BE2C (cell line): ENCODE results near the gene EHD4.

Source experiments
- DNase-seq: peaks from one replicate; pipeline ENCODE4 v3.0.0-alpha.2; 2020
- H3K27me3 ChIP-seq: fragments of 250-450 bp; sonication (Bioruptor Pico); 2 replicates; pipeline ENCODE4 v1.5.1; 2020; ENCODE audit warnings: mild to moderate bottlenecking
- H3K36me3 ChIP-seq: fragments of 250-450 bp; sonication (Bioruptor Pico); 2 replicates; pipeline ENCODE4 v1.5.1; 2020; ENCODE audit warnings: mild to moderate bottlenecking
- H3K4me1 ChIP-seq: fragments of 250-450 bp; sonication (Bioruptor Pico); 2 replicates; pipeline ENCODE4 v1.5.1; 2020
- H3K4me3 ChIP-seq: 2 replicates; pipeline ENCODE4 v1.5.1; 2011; ENCODE audit warnings: low read depth, low read length
- H3K9me3 ChIP-seq: fragments of 250-450 bp; sonication (Bioruptor Pico); 2 replicates; pipeline ENCODE4 v1.5.1; 2020
- TF ChIP-seq, protein P1 (sequence below): IDR thresholded peaks from 2 replicates; pipeline ENCODE4 v1.5.1; 2012; ENCODE audit warnings: mild to moderate bottlenecking, low read depth, low read length

The EHD4 gene

DNA sequence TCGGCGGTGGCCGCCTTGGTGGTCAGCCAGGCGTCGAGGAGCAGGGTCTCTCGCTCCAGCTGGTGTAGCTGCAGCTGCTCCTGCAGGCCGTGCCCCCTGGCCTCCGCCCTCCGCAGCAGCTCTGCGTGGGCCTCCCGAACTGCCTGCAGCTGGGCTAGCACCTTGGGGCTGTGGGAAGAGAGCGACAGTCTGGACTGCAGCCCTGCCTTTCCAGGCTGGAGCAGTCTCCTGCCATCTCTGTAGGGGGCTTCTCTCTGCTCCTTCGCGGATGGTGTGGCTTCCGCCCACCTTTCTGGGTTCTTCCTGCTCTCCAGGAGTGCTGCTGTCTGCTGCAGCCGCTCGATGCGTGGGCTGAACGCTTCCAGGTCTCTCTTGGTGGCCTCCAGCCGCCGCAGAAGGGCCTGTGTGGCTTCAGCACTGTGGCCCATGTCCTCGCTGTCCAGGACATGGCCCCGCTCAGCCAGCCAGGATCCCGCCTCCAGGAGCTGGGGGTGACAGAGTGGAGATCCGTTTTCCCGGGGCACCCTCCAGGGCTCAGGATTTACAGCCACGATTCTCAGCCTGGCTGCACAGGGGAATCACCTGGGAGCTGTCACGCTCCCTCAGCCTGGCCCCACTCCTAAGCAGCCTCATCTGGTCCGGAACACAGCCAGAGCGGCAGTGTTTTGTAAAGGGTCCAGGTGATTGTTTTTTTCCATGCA lies 116.9 kb downstream of the EHD4 start:
- DNase-seq = no peak
- Histone ChIP-seq H3K36me3 (no peaks in the 10 kb centered on the region), H3K27me3 (no peaks in the 10 kb centered on the region), H3K9me3 (no peaks in the 10 kb centered on the region), H3K4me1 (no peaks in the 10 kb centered on the region), H3K4me3 (no peak overlapping the region)
- TF ChIP-seq, protein P1, sequence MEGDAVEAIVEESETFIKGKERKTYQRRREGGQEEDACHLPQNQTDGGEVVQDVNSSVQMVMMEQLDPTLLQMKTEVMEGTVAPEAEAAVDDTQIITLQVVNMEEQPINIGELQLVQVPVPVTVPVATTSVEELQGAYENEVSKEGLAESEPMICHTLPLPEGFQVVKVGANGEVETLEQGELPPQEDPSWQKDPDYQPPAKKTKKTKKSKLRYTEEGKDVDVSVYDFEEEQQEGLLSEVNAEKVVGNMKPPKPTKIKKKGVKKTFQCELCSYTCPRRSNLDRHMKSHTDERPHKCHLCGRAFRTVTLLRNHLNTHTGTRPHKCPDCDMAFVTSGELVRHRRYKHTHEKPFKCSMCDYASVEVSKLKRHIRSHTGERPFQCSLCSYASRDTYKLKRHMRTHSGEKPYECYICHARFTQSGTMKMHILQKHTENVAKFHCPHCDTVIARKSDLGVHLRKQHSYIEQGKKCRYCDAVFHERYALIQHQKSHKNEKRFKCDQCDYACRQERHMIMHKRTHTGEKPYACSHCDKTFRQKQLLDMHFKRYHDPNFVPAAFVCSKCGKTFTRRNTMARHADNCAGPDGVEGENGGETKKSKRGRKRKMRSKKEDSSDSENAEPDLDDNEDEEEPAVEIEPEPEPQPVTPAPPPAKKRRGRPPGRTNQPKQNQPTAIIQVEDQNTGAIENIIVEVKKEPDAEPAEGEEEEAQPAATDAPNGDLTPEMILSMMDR = no peak

DNA sequence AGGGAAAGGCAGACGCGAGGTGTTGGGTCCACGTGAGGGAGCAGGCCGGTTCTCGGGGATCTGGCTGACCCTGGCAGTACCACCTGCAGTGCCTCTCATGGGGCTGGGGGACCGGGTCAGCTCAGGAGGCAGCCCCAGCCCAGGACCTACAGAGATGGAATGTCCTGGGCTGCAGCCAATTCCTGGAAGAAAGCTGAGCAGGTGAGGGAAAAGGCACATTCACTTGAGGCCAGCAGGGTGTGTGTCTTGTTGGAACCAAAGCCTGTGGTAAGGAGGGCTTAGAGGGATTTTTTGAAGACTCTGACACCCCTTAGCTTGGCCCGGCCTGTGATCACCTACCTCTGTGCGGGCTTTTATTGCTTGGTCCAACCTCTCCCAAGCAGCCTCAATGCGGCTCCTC lies 117.9 kb downstream of the EHD4 start:
- no peak for DNase-seq
- Histone ChIP-seq H3K4me3 (no peak overlapping the region), H3K36me3 (no peaks in the 10 kb centered on the region), H3K9me3 (no peaks in the 10 kb centered on the region), H3K4me1 (no peaks in the 10 kb centered on the region; the same call in 1 of the 2 replicates), H3K27me3 (no peaks in the 10 kb centered on the region)
- TF ChIP-seq, protein P1 = no peak

DNA sequence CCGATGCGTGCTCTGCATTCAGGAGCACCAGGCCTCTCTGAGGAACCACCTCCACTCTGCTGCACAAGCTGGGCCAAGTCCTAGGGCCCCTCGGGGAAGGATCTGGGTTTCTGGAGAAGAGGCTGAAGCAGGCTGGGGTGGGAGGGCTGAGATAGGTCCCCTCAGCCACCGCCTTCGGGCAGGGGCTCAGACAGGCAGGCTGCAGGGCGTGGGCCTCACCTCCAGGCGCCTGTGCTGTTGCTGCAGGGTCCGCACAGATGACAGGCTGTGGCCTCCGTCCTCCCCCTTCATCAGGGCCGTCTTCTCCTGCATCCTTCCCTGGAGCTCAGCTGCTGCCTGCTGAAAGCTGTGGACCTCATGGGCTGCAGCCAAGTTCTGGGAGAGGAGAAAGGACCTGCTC lies 118.5 kb downstream of the EHD4 start:
- no peaks in the 10 kb centered on the region for H3K36me3 ChIP-seq
- H3K4me1 ChIP-seq = no peaks in the 10 kb centered on the region; the same call in 1 of the 2 replicates
- no peak overlapping the region for H3K4me3 ChIP-seq
- H3K27me3 ChIP-seq = no peaks in the 10 kb centered on the region
- no peaks in the 10 kb centered on the region for H3K9me3 ChIP-seq
- DNase-seq = no peak
- TF ChIP-seq, protein P1 = no peak

DNA sequence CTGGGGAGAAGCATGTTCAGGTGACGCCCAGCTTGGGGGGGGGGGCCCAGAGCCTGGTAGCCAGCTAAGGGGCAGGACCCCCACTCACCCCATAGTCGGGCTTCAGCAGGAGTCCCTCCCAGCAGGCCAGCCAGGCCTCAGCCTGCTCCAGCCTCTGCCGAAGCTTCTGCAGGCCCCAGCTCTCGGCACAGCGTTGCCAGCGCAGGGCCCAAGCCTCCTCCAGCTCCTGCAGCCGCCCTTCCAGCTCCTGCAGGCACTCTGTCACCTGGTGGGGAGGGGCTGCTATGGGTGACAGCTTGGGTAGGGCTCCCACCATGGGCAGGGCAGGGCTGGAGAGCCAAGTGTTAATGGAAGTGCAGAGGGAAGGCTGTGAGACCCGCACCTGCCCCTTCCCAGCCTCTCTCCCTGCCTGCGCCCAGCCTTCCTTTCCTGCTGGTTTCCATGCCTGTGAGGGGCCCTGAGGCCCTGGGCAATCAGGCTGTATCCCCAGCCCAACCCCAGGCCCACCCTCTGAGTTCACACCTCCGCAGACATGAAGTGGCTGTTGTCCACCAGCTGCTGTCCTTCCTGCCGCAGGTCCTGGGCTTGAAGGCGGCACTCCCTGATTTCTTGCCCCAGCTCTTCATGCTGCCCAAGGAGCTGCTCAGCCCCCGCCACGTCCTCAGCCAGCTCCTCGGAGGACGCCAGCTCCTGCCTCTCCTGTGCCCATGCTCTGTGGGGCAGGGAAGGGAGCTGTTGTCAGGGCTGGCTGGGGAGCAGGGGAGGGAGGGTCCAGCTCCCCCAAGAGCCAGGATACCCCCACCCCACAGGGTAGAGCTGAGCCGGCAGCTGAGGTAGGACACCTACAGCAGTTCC lies 119.4 kb downstream of the EHD4 start:
- no peak for DNase-seq

DNA sequence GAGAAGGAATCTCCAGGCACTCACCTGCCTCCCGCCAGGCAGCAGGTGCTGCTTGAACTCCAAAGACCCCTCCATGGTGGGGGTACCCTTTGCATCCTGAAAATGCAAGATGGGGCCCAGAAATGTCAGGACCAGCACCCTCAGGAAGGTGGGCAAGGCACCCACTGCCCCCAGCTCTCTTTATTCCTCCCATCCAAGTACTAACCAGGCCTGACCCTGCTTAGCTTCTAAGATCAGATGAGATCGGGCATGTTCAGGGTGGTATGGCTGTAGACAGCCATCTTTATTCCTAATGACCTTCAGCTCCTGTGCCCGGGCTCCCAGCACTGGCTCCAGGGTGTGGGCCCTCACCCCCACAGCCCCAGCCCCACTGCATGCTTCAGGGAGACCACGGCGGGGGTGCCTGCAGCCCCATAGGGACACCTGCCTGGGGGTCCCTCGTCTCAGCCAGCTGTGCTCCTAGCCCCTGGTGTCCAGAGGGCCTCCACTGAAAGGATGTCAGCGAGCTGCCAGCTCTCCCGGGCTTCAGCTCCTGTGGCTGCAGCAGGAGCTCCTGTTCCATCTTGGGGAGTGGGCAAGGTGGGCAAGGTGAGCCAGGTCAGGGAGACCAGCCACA lies 120.5 kb downstream of the EHD4 start:
- DNase-seq = no peak
- Histone ChIP-seq H3K4me3 (no peak overlapping the region), H3K4me1 (no peaks in the 10 kb centered on the region; the same call in 1 of the 2 replicates), H3K36me3 (no peaks in the 10 kb centered on the region), H3K27me3 (no peaks in the 10 kb centered on the region), H3K9me3 (no peaks in the 10 kb centered on the region)
- TF ChIP-seq, protein P1 = no peak

More for the DNA sequence above, 119.4 kb downstream of the EHD4 start:
- Histone ChIP-seq H3K27me3 (no peaks in the 10 kb centered on the region), H3K36me3 (no peaks in the 10 kb centered on the region), H3K4me3 (no peak overlapping the region), H3K4me1 (no peaks in the 10 kb centered on the region; the same call in 1 of the 2 replicates), H3K9me3 (no peaks in the 10 kb centered on the region)
- TF ChIP-seq, protein P1 = no peak
